Putamen (tissue), 1 donor: ENCODE data around the gene TACR1.
"Not testable (repeated sequence)": the region's sequence is repeated elsewhere in the genome, so short reads cannot be mapped to it uniquely, and the experiment has no call there.

ENCODE experiments used
- DNase-seq: peaks from one replicate; pipeline ENCODE4 v3.0.0-alpha.2; 2016; ENCODE audit warnings: low spot score

Gene TACR1

GRCh38 chr2:75146221-75146605 lies 53.1 kb downstream of the TACR1 start:
- DNase-seq = not testable (repeated sequence)

GRCh38 chr2:75142081-75142480 lies 57.2 kb downstream of the TACR1 start:
- no peak for DNase-seq

GRCh38 chr2:75140288-75140687 lies 59.0 kb downstream of the TACR1 start:
- no peak for DNase-seq

- DNase-seq = no peak
Observed at GRCh38 chr2:75139171-75139570, 60.1 kb downstream of the TACR1 start.

- DNase-seq = no peak
Observed at GRCh38 chr2:75138528-75138927, 60.8 kb downstream of the TACR1 start.

GRCh38 chr2:75135776-75136400 lies 63.4 kb downstream of the TACR1 start:
- DNase-seq = no peak

GRCh38 chr2:75134860-75135259 lies 64.5 kb downstream of the TACR1 start:
- no peak for DNase-seq

- DNase-seq = no peak
Observed at GRCh38 chr2:75133621-75134570, 65.4 kb downstream of the TACR1 start.

- no peak for DNase-seq
Observed at GRCh38 chr2:75130171-75130570, 69.1 kb downstream of the TACR1 start.

- DNase-seq = no peak
Observed at GRCh38 chr2:75123876-75124275, 75.4 kb downstream of the TACR1 start.

- no peak for DNase-seq
Observed at GRCh38 chr2:75113231-75113869, 86.0 kb downstream of the TACR1 start.

- no peak for DNase-seq
Observed at GRCh38 chr2:75108937-75109482, 90.3 kb downstream of the TACR1 start.

GRCh38 chr2:75102011-75102410 lies 97.3 kb downstream of the TACR1 start:
- DNase-seq = no peak

- no peak for DNase-seq
Observed at GRCh38 chr2:75100801-75101151, 98.5 kb downstream of the TACR1 start.

GRCh38 chr2:75100011-75100800 lies 99.1 kb downstream of the TACR1 start:
- peak; percentile 48 for DNase-seq

GRCh38 chr2:75099521-75099922 lies 99.8 kb downstream of the TACR1 start:
- no peak for DNase-seq

- no peak for DNase-seq
Observed at GRCh38 chr2:75098856-75099255, 100.5 kb downstream of the TACR1 start.

- no peak for DNase-seq
Observed at GRCh38 chr2:75097831-75098230, 101.5 kb downstream of the TACR1 start.

- DNase-seq = no peak
Observed at GRCh38 chr2:75094405-75094804, 104.9 kb downstream of the TACR1 start.

GRCh38 chr2:75090770-75091515 lies 108.4 kb downstream of the TACR1 start:
- no peak for DNase-seq

GRCh38 chr2:75089471-75089870 lies 109.8 kb downstream of the TACR1 start:
- no peak for DNase-seq
